SK-N-MC (cell line): ENCODE measurements around the gene LY6G6D.

ENCODE experiments used
- EZH2 ChIP-seq: fragments of 200-600 bp; sonication (generic); IDR thresholded peaks from one replicate; pipeline ENCODE4 v1.6.1; 2017; ENCODE audit warnings: antibody characterized with exemption
- FOXP2 ChIP-seq: optimal IDR thresholded peaks from 2 replicates; pipeline ENCODE3; 2011; ENCODE audit warnings: mild to moderate bottlenecking, moderate library complexity; ENCODE audit not compliant: insufficient read depth; ENCODE audit errors: extremely low read length, control extremely low read depth
- POLR2AphosphoS5 ChIP-seq: IDR thresholded peaks from 2 replicates; pipeline ENCODE4 v1.6.1; 2012; ENCODE audit warnings: mild to moderate bottlenecking, low read depth, low read length, borderline replicate concordance

GRCh38 chr6:31740397-31741223 lies 25.5 kb downstream of the LY6G6D start:
- TF ChIP-seq EZH2 (no peak), POLR2AphosphoS5 (no peak), FOXP2 (no peak)
